HuH-7.5 (cell line): ENCODE measurements around the gene SP6.

ENCODE experiments used
- DNase-seq: peaks from one replicate; pipeline ENCODE4 v3.0.0; 2011; ENCODE audit warnings: low spot score

SP6 gene

GRCh38 chr17:47850692-47851573, at the start of gene SP6:
TSS of gene SP6 (minus strand) at chr17:47851163. CDS start at chr17:47848429, 2,734 bp downstream.
- peak; percentile 85 for DNase-seq

- no peak for DNase-seq
These were observed 48.7 kb upstream of the SP6 start for GRCh38 chr17:47899643-47900042.

GRCh38 chr17:47898241-47898640, 47.3 kb upstream of the SP6 start:
- DNase-seq: no peak

DNA sequence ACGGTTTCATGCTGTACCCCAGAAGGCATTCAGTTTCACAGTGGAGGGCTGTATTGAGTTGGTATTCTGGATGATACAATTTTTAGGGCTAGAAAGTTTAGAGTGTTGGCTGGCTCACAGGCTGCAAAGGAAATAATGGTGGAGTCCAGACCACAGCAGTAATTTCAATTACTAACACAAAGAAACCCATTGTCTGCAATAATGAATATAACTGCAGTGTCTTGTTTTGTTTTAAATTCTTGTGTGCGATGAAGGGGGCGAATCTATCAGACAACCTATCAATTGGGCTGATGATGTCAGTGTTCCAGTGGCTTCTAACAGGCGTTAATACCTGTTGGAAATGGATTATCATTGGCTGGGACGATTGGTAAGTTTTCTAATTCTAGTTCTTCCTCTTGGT, 46.6 kb upstream of the SP6 start:
- DNase-seq: no peak

DNA sequence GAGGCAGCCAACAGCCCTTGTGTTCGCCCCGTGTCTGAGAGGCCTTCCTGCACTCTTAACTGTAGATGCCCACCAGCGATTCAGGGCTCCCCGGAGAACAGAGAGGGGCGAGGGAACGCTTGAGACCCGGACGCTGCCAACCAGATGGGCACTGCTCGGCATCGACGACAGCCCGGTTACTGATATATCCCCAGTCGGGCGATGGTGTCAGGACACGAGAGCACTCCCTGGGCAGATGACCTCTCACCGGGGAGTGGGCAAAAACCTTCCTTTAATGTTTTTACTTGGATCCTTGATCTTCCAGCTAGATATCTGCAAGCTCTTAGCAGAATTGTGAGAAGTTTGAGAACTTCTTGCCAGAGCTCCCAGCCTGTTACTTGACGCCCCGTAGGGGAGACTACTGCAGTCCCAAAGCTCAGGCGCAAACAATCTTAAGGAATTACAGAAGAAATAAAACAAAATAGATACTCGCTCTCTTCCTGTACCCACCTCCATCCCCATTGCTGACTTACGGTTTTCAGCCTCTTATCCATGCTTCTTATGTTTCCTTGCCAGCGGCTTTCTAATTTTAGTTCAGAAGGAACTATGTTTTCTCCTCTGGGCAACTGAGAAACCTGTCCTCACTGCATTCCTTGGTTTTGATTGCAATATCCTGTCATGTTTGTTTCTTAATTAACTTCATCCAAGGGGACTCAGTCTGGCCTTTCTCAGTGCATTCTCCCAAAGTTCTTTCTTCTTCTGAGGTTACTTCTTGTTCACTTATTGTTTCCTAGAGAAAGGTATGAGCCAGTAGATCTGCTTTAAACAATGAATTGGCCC, 45.9 kb upstream of the SP6 start:
- DNase-seq: no peak

GRCh38 chr17:47895856-47896671, 45.1 kb upstream of the SP6 start, which contains the start of gene SP2:
TSS of gene SP2 (plus strand) at chr17:47896236. CDS start at chr17:47896287, 51 bp downstream.
- DNase-seq: peak; percentile 97

DNA sequence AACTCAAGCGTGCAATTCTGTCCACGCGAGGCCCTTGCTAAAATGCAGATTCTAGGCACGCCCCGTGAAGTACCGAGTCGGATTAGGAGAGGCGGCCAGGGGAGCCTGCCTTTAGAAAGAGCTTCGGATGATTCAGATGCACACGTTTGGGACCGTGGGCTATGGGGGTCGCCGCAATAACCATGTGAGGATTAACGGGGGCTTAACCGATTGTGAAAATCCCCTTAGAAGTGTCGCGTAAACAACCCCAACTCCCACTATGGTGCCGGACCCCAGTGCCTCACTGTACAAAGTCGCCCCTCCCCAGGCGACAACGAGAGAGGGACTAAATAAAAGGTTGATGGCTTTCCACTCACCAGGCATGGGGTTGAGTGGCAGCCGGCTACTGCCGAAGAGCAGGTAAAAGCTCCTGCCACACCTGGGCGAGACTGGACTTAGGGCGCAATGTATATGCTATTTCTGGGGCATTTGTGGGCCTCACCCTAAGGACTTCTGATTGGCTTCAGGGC, 44.4 kb upstream of the SP6 start:
- no peak for DNase-seq

DNA sequence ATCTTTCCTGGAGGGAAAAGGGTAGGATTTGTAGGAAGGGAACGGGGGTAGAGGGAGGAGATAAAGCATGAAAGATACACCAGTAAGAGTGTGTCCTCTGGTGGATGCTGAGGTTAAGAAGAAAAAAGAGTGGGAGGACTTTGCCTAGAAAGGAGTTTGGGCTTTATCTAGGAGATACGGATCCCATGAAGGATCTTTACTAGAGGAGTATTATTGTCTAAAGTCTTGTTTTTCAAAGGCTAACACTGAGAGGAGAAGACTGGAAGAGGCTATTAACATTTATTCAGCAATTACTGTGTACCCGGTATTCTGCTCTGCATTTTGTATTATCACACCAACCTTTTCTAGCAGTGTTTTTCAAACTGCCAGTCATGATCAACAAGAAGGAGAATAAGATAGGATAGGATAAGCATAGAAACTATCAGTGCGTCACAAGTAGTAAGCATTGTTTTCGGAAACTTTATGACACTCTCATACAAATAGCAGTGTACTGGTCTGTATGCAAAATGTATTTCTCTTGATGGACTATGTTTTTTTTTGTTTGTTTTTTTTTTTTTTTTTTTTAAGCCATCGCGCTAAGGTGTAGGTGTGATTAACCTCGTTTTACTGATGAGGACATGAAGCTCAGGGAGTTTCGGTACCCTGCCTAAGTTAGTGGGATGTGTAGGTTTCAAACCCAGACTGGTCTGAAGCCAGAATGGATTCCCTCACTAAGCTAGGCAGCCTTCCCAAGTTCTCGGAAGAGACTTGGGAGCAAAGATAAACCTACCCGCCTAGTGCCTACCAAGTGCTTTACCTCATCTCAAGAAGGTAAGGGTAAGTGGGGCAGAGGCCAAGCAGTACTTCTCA, 43.8 kb upstream of the SP6 start:
- no peak for DNase-seq

GRCh38 chr17:47891545-47892088, 40.7 kb upstream of the SP6 start:
- no peak for DNase-seq

GRCh38 chr17:47889734-47890529, 39.0 kb upstream of the SP6 start:
- DNase-seq: peak; percentile 70

- DNase-seq: no peak
These were observed 37.3 kb upstream of the SP6 start for GRCh38 chr17:47888293-47888692.

GRCh38 chr17:47884905-47885730, 34.2 kb upstream of the SP6 start:
- DNase-seq: no peak

DNA sequence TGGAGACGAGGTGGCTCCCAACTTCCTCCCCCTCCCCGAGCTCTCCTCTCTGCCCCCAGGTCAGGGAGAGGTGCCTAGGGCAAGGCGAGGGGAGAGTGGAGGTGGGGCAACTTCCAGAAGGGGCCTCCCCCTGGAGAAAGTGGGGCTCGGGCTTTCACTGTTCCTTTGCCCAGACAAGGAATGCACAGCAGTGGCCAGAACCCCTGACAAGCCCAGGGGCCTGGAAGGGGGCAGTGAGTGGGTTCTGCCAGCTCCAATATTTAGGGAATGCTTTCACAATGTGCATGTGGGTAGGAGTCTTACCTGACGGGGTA, 33.4 kb upstream of the SP6 start:
- no peak for DNase-seq

GRCh38 chr17:47883589-47884426, 32.8 kb upstream of the SP6 start:
- no peak for DNase-seq

DNA sequence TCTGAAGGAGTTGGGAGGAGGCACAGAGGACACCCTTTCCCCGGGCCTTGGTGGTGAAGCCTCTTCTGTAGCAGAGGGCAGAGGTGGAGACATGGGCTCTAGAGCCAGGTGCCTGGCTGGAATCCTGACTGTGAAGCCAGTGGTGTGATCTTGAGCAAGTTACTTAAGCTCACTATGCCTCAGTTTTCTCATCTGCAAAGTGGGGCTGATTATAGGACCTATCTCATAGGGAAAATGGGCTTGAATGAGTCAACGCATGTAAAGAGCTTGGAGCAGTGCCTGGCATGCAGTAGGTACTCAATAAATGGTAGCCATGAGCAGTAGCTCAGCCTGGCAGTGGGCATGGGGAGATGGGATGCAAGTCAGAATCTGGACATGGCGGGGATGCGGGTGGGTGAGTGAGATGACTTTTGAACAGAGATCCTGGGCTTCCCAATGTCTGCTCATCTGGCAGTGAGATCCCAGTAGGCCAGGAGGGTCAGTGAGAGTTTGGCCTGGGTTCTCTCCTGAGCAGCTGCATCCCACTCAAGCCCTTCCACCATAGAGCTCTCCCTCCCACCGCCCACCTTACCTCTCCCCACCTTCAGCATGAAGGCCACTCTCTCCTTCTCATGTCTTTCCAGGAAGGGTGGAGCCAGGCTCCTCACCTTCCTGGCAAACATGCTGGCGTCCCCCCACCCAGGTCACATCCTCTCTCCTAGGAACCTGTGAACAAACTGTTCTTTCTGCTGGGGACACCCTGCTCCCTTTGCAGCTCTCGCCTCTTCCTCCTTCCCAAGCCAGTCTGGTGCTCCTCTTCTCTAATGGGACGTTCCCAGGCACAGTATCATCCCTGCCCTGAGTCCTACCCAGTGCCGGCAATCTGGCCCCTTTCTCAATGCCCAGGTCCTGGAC, 32.0 kb upstream of the SP6 start:
- DNase-seq: no peak

DNA sequence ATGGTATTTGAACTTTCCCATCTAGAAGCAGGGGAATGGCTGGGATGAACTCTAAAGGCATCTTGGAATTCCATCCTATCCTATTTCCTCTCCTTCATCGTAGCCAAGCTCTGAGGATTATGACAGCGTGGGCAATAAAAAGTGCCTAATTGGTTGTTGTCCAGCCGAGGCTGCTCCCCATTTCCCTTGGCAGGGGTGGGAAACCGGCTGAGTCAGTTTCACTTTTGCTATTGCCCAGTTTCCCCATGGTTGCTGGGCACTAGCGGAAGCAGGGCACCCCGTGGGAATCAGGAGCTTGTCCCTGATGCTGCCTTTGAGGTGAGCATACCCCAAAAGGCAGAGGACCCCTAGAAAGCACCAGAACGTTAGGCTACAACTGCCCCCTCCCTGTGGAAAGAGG, 31.3 kb upstream of the SP6 start:
- DNase-seq: no peak

GRCh38 chr17:47879776-47880454, 29.0 kb upstream of the SP6 start:
- no peak for DNase-seq
